OCI-LY7 (cell line): ENCODE measurements around the gene BPIFB1. TPM values are rescaled to one million over a fixed set of nuclear protein-coding genes. Genes with fewer than 3 reads are reported as not detected.

Experiments used
- Bru-seq: library from RNA; stranded (reverse); fragments of 400-500 nt; gene quantifications from one replicate; lab custom pipeline; 2021; lab: Mats Ljungman, UMichigan
- BruChase-seq, 2 experiments: library from RNA; stranded (reverse); fragments of 400-500 nt; gene quantifications; one replicate each; lab custom pipeline; 2021; lab: Mats Ljungman, UMichigan
- BruUV-seq: library from RNA; stranded (reverse); fragments of 400-500 nt; replicated peaks from 2 replicates; lab custom pipeline; 2021; lab: Mats Ljungman, UMichigan
- CTCF ChIA-PET: fragments of 300-600 bp; sonication (Branson Sonifier 250); formaldehyde crosslinking; loops from one replicate; lab custom pipeline; 2022; ENCODE audit warnings: antibody characterized with exemption; ENCODE audit not compliant: unreplicated experiment; lab: Charles Lee
- POLR2A ChIA-PET: fragments of 300-600 bp; sonication (Branson Sonifier 250); formaldehyde crosslinking; loops from one replicate; lab custom pipeline; 2022; ENCODE audit warnings: antibody characterized with exemption; lab: Charles Lee
- DNase-seq: peaks from one replicate; pipeline ENCODE4 v3.0.0-alpha.2; 2015; ENCODE audit warnings: low spot score
- H2AFZ ChIP-seq: fragments of 200-600 bp; sonication (generic), shearing (Covaris generic); 2 replicates; pipeline ENCODE4 v1.6.1; 2014; ENCODE audit warnings: mild to moderate bottlenecking, antibody characterized with exemption, low read length, moderate library complexity
- H3K27ac ChIP-seq: fragments of 200-600 bp; sonication (generic); 2 replicates; pipeline ENCODE4 v1.5.1; 2014; ENCODE audit warnings: mixed run types, low read depth, mild to moderate bottlenecking, moderate library complexity, low read length, inconsistent platforms; ENCODE audit not compliant: poor library complexity, severe bottlenecking
- H3K36me3 ChIP-seq: fragments of 200-600 bp; sonication (generic); 2 replicates; pipeline ENCODE4 v1.6.1; 2014; ENCODE audit warnings: mild to moderate bottlenecking, antibody characterized with exemption, low read length, moderate library complexity, mixed read lengths; ENCODE audit not compliant: insufficient read depth
- H3K4me1 ChIP-seq: fragments of 200-600 bp; sonication (generic); 2 replicates; pipeline ENCODE4 v1.5.1; 2014; ENCODE audit warnings: mild to moderate bottlenecking, low read length; ENCODE audit not compliant: insufficient read depth, poor library complexity, severe bottlenecking
- H3K4me2 ChIP-seq: fragments of 200-600 bp; sonication (generic); 2 replicates; pipeline ENCODE4 v1.6.1; 2014; ENCODE audit warnings: mild to moderate bottlenecking, low read length
- H3K4me3 ChIP-seq: fragments of 200-600 bp; sonication (generic); 2 replicates; pipeline ENCODE4 v1.5.1; 2014; ENCODE audit warnings: mild to moderate bottlenecking, low read depth, low read length; ENCODE audit not compliant: poor library complexity, severe bottlenecking
- H3K79me2 ChIP-seq: fragments of 200-600 bp; sonication (generic); 2 replicates; pipeline ENCODE4 v1.6.1; 2016; ENCODE audit warnings: low read depth, mild to moderate bottlenecking, low read length, moderate library complexity, mixed read lengths; ENCODE audit not compliant: insufficient read depth
- H3K9me2 ChIP-seq: fragments of 200-600 bp; sonication (generic); 2 replicates; pipeline ENCODE4 v1.6.1; 2016; ENCODE audit warnings: mild to moderate bottlenecking, low read length, mixed read lengths; ENCODE audit not compliant: insufficient read depth
- H3K9me3 ChIP-seq: fragments of 200-600 bp; sonication (generic); 2 replicates; pipeline ENCODE4 v1.6.1; 2014; ENCODE audit warnings: mild to moderate bottlenecking, mixed run types, low read length, mixed read lengths
- H4K20me1 ChIP-seq: fragments of 200-600 bp; sonication (generic); 2 replicates; pipeline ENCODE4 v1.6.1; 2014; ENCODE audit warnings: mild to moderate bottlenecking, antibody characterized with exemption, low read length, moderate library complexity, mixed read lengths; ENCODE audit not compliant: insufficient read depth
- CTCF ChIP-seq: fragments of 200-600 bp; sonication (generic); conservative IDR thresholded peaks from 2 replicates; pipeline ENCODE4 v1.5.1; 2014; ENCODE audit warnings: mild to moderate bottlenecking, antibody characterized with exemption, low read length, moderate library complexity, mixed read lengths
- EZH2phosphoT487 ChIP-seq: fragments of 200-600 bp; sonication (generic); IDR thresholded peaks from 2 replicates; pipeline ENCODE4 v1.6.1; 2018; ENCODE audit warnings: low read depth, borderline replicate concordance, mild to moderate bottlenecking, mixed run types, antibody characterized with exemption, low read length, moderate library complexity, mixed read lengths
- intact Hi-C: fragments of 100-400 bp; cut with micrococcal nuclease; formaldehyde crosslinking; loops from one replicate; pipeline ENCODE4 v1.10.0; 2022; ENCODE audit not compliant: unreplicated experiment
- long read RNA-seq: library from polyadenylated mRNA; stranded (forward); transcript quantifications from one replicate; pipeline ENCODE4 v2.0.0, GENCODE V29; 2022
- total RNA-seq, 2 experiments: library from RNA; depleted of rRNA in 1 of 2; stranded (reverse); fragments of >200 nt in 1 of 2; shearing (Covaris generic) in 1 of 2; gene quantifications; 2 replicates each; pipeline ENCODE4 v1.2.3, GENCODE V29; 2014 to 2022

Gene BPIFB1, protein sequence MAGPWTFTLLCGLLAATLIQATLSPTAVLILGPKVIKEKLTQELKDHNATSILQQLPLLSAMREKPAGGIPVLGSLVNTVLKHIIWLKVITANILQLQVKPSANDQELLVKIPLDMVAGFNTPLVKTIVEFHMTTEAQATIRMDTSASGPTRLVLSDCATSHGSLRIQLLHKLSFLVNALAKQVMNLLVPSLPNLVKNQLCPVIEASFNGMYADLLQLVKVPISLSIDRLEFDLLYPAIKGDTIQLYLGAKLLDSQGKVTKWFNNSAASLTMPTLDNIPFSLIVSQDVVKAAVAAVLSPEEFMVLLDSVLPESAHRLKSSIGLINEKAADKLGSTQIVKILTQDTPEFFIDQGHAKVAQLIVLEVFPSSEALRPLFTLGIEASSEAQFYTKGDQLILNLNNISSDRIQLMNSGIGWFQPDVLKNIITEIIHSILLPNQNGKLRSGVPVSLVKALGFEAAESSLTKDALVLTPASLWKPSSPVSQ
- not detected in 2 replicates for total RNA-seq (2014; rRNA removed; shearing (Covaris generic))
- not detected in 2 replicates for total RNA-seq (2022)
- not detected for Bru-seq, nascent RNA
- not detected for BruChase-seq, experiment 1, labeled RNA remaining after a 6-hour chase
- not detected for BruChase-seq, experiment 2, labeled RNA remaining after a 2-hour chase
- long read RNA-seq, result 0 reads

GRCh38 chr20:33282991-33283555 is at the start of gene BPIFB1:
Gene BPIFB1, plus strand, starts transcription at chr20:33283214. Its CDS starts 2,860 bp downstream, at chr20:33286074.
- Histone ChIP-seq H3K9me3 (no peaks in the 10 kb centered on the region), H3K36me3 (no peaks in the 10 kb centered on the region), H3K9me2 (no peaks in the 10 kb centered on the region), H4K20me1 (no peaks in the 10 kb centered on the region), H3K4me3 (no peak within 1 kb of the TSS), H3K4me2 (no peak within 1 kb of the TSS), H3K27ac (no peak within 1 kb of the TSS), H3K79me2 (no peaks in the 10 kb centered on the region), H2AFZ (no peak within 1 kb of the TSS), H3K4me1 (no peaks in the 10 kb centered on the region)
- ChIA-PET POLR2A (no interaction called here), CTCF (no interaction called here)
- intact Hi-C loops, result no loop called here
- DNase-seq, result no peak
- TF ChIP-seq CTCF (no peak), EZH2phosphoT487 (no peak)
- no TSS peak for BruUV-seq

DNA sequence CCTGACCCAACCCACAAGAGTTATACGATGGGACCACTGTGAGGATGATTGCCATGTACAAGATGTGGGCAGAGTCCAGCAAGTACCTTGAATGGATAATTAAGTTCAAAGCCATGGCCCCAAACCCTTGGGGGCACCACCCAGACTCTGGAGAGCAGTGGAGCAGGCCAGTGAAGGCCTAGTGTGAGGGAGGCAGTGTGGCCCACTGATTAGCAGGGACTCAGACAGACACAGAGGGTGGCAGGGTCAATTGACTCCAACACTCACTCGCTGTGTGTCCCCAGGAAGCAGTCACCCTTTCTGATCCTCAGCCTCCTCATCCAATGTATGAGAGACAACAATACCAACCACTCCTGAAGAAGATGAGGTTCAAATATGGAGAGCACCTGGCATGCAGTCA is 49.0 kb upstream of the BPIFB1 start:
- H3K9me2 ChIP-seq, result no peaks in the 10 kb centered on the region
- no peaks in the 10 kb centered on the region for H3K79me2 ChIP-seq
- POLR2A ChIA-PET, result no interaction called here
- no peaks in the 10 kb centered on the region for H4K20me1 ChIP-seq
- intact Hi-C loops, result no loop called here
- CTCF ChIA-PET, result no interaction called here
- BruUV-seq, result no TSS peak
- no peak overlapping the region for H3K4me3 ChIP-seq
- no peak for TF ChIP-seq EZH2phosphoT487
- no peak for TF ChIP-seq CTCF
- DNase-seq, result no peak
- no peaks in the 10 kb centered on the region for H3K4me1 ChIP-seq
- no peak overlapping the region for H2AFZ ChIP-seq
- H3K36me3 ChIP-seq, result no peaks in the 10 kb centered on the region
- H3K4me2 ChIP-seq, result no peak overlapping the region
- no peak overlapping the region for H3K27ac ChIP-seq
- H3K9me3 ChIP-seq, result no peaks in the 10 kb centered on the region
